IPS DF 4.7 (cell line): Measurements from ENCODE around the gene NDUFAF4.
"Not testable (repeated sequence)": the region's sequence is repeated elsewhere in the genome, so short reads cannot be mapped to it uniquely, and the experiment has no call there.

Experiments
- DNase-seq: peaks from one replicate; pipeline ENCODE4 v3.0.0-alpha.2; 2013; ENCODE audit warnings: low spot score; ENCODE audit errors: extremely low read depth

Gene NDUFAF4

DNA sequence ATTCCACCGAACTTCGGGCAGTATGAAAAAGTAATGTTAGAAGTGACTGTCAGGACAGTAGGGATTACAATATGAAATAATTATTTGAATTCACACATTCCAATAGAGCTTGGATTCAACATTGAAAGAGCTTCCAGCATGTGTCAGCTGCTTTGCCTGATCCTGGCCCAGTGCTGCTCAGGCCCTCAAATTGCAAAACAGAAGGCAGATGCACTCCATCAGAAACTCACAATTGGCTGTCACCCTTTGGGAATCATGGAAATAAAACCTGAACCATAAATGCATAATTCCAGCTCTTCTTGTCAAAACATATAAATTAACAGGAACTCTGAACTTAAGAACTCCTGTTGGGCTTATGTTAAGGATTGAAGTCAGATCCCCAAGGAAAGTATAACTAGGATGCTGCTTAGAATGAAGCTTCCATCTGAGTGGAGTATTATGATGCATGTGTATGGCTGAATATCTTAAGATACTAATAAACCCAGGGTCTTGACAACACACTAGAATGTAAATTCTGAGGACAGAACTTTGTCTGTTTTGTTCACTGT, 1.8 kb upstream of the NDUFAF4 start:
- DNase-seq, result no peak

DNA sequence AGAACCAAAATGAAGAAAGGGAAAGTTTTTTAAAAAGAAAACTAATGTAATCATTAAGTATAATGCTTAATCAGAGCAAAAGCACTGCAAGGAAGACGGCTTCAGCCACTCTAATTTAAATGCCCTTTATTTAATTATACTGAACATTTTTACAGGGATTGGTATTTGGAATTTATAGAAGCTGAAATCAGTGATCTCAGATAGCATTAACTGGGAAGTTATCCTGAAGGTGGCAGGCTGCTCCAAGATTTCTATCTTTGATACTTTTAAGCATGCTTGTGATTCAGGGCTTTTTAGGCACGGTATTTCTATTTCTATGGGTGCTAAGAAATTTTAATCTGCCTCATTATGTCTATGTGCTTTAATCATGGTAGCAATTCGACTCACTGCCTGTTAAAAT, 1.3 kb upstream of the NDUFAF4 start:
- no peak for DNase-seq

DNA sequence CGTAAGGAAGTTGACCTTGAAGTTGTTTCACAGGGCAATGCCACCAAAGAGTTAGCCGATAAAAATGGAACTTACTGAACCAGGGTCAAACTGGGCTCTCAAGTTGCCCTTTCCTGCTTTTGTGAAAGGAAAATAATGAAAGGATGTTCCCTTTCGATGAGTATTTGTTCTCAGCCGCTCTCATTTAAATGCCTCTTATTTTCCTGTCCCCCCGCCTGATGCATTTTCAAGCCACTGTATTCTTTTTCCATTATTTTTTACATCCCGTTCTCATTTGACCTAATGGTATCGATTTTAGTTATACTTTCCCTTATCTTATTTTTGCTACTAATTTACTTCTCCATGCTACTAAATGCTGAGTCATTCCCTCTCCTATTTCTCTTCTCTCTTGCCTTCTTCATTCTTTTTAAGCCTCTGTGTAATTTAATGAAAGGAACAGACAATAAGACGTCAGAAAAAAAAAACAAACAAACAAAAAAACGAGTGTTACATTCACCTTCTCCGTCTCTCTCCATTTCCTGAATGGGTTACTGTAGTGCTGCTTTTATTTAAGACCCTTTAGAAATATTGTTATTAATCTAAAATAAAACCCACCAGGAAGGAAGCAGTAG, 655 bp upstream of the NDUFAF4 start:
- DNase-seq, result no peak

DNA sequence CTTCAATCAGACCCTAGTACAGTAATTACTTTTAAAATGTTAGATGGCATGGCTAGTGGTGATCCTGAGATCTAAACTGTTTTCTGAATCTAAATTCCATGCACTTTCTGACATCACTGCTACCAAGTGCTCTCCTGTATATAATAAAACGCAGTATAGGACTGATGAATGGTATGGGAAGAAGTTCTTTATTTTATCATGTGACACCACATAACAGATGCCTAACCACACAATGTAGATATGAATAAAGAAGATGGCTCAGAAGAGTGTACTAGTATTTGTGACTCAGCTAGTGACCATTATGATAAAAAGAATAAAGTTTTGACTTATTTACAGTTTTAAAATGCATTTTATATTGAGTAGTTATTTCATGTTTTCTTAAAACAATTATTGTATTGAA, 8.5 kb downstream of the NDUFAF4 start:
- no peak for DNase-seq

DNA sequence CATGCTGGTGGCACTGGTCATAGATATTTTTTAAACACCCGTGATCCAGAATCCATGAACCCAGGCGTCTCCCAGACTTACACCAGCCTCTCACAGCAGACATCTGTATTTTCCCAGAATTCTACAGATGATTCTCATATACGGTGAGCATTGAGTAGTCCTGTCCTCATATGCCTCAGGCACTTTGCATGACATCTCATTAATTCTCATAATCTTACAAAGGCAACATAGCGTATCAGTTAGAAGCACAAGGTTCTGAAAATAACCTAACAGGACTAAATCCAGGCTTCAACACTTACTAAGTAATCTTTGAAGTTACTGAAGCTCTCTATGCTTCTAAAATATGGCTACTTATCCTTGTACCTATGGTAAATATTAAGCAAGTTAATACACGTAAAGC, 8.9 kb downstream of the NDUFAF4 start:
- DNase-seq, result no peak

DNA sequence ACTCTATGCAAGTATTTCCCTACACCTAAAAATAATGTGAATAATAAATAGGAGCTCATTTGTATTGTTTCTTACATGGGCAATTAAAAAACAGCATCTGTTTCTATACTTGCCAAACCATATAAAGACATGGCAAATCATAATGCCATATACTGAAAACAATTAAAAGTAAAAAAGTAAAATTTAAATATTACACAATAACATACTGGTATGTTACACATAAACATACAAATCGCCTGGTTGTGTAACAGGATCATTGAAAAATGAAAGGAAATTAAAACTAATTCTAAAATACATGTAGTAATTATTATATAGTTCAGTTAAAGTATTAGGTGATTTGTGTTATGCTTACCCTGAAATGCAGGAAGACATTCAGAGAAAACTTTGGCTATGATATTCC, 11.2 kb downstream of the NDUFAF4 start:
- no peak for DNase-seq

DNA sequence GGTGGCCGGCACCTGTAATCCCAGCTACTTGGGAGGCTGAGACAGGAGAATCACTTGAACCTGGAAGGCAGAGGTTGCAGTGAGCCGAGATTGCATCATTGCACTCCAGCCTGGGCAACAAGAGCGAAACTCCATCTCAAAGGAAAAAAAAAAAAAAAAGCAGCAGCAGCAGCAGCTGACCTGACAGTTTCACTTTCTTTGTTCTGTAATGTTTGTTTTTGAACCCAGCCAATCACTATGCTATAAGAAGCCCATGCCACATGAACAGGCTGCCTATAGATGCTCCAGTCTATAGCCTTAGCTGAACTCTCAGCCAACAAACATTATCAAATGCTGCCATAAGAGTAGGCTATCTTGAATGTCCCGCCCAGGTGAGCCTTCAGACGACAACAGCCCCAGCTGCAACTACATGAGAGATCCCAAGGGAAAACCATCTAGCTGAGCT, 12.5 kb downstream of the NDUFAF4 start:
- DNase-seq, result not testable (repeated sequence)

DNA sequence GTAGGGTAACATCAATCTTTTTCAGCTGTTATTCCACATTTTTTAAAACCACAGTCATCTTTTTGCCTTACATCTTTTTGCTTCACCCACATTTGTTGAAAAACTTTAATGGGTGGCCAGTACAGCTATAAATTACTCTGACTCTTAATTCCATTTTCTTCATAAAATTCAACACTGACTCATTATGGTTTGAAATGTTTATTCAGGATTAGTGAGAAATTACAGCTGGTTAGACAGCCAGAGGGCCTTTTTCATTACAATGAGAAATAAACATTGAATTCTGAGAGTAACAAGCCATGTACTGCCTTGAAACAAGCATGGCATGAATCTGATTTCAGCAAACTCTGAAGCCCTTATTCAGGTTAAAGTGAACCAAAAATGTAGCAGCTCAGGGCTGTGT, 19.5 kb downstream of the NDUFAF4 start:
- no peak for DNase-seq

DNA sequence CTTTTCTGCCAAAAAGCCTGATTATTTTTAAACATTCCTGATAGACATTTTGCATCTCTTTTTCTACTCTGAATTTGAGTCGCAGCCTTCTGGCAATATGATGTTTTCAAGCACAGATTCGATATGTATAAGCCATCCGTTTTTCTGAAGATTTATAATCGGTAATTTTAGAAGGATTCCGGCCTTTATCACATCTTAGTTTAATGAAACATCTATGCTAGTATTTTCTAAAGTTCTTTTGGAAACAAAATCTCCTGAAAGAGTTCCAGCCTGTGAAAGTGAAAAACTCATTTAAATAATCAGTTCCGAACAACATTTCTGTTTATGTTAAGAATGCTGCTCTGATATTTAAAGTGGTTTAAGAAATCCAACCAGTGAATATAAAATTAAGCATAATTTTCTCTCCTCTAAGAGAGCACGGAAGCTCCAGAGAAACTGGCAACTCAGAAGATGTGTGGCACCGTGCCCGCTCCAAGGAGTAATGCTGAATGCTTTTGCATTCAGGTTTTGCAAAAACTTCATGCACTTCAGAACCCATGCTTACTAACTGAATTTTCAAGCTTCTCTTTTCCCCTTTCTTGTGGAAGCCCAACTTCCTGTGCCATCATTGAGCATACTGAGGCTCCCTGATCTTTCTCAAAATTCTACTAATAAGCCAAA, 20.7 kb downstream of the NDUFAF4 start:
- no peak for DNase-seq

DNA sequence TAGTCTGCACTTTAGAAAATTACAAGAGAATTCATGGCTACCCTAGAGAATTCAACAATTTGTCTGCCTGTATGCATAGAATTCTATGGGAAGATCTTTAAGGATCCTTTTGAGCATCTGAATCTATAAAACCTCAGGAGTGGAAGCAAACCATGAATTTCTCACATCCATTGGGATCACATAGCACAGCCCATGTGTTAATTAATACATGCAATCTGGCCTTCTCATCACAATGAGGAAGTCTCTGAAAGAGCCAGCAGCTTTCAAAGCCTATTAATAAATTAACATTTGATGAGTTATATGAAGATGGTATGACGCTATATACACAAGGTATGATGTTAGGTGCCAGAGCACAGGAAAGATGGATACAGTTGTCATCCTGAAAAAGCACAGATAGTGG, 24.7 kb downstream of the NDUFAF4 start:
- no peak for DNase-seq

DNA sequence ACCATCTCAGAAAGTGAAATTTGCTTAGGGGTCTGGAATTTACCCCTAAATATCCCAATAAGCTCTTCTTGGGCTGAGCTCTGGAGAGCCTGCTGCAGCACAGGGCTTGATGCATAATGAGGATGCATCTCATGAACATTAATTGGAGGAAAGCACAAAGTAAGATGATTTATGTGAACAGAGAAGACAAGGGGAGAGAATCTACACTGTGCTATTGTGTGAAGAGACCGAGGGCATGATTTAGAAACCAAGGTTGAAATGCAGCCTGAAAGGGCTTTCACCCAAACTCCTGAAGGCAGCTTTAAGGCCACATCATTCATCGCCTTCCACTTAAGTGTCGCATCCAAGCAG, 32.7 kb downstream of the NDUFAF4 start:
- no peak for DNase-seq

DNA sequence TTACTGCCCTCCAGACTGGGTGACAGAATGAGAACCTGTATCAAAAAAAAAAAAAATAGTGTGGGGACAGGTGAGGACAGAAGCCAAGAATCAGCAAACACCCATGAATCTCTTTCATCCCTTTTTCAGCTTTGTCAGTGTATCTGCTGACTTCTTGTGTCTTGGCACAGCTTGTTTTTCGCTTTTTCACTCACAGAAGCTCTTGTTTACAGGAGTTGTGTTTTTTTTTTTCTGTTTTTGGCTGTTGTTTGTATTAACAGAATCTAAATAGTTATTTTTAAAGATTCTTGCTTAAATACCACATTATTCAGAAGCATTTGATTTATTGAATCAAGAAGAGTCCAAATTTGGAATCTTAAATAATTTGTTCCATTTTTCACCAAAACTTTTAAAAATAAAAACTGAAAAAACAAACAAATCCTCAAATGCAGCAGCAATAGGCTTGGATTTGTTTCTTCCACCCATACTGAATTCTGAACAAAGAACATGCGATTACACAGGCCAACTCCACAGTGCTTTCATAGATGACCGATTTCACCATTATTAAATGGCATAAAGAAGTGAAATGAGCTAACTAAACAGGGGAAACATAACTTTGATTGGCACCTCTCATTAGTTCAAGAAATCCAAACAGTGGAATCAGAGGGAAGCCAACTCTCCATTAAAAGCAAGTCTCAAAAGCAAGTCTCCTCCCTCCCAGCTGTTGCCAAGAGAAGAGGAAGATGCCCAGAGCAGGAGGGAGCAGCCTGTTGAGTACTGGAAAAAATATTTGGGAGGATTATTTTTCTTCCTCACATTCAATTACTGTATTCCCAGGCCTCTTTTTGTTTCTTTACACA, 33.3 kb downstream of the NDUFAF4 start:
- DNase-seq, result no peak

DNA sequence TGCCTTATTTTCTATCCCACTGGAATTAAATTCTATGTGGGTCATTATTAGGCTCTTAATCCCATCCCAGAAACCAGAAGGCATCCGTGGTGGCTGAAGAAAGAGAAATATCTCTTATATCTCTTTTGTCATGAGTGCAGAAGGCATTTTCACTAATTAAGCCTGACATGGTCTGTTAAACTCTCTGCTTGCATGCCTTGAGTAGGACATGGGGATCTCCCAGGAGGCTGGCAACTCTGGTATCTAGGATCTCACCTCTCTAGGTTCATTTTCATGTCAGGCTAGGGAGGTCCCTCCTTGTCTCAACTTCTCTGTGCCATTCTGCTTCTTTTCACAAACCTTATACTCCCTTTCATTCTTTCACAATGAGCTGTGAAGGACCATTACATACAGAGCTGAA, 35.1 kb downstream of the NDUFAF4 start:
- no peak for DNase-seq

DNA sequence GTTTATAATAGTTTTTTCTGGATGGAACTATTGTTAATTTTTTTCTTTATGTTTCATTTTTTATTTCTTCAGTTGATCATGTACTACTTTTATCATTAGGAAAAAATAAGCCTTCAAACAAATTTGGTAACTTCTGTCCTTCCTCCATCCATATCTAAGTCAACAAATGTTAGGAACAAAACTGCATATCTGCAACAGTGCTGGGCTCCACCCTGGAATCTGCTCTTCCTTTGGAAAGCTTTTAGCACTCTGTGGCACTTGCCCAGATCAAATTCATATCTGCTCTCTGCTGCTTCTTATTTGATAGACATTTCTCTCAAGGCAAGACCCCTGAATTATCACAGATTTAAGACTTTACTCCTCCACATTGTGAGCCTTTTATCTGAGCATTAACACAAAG, 36.1 kb downstream of the NDUFAF4 start:
- no peak for DNase-seq

DNA sequence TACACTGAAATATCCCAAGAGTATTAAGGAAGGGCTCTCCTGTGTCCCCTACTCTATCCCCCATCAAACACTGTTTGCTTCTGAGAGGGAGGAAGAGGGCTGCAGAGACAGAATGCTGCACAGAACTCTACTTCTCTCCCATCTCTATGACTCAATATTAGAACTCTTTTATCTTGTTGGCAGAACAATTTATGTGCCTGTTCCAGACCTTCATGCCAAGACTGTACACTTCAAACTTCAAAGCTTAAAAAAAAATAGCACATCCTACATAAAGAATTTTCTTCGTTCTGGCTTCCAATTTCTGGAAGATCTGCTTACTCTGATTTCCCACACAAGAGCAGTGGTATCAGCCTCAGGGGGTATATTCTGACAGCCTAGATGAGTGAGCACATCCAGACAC, 40.8 kb downstream of the NDUFAF4 start:
- DNase-seq, result no peak

DNA sequence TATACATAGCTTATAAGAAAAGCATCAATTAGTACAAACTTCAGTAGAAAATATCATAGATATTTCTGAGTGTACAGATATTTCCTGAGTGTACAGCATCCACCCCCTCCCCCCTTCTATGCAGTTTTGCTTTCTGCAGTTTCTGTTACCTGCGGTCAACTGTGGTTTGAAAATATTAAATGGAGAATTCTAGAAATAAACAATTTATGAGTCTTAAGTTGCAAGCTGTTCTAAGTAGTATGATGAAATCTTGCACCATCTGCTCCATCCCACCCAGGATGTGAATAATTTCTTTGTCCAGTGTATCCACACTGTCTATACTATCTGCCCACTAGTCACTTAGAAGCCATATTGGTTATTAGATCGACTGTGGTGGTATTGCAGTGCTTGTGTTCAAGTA, 44.6 kb downstream of the NDUFAF4 start:
- no peak for DNase-seq

DNA sequence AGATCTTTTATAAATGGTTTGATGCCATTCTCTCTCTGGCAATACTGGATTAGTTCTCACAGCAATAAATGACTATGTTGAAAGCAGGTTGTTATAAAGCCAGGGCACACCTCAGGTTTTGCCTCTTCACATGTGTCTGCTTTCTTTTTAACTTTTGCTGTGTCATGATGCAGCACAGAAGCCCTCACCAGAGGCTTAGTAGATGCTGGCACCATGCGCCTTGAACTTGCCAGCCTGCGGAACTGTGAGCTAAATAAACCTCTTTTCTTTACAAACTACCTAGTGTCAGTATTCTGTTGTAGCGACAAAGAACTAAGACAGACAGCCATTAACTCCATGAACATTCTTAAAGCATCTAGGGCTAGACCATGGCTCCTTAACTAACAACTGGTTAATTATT, 45.1 kb downstream of the NDUFAF4 start:
- DNase-seq, result no peak

DNA sequence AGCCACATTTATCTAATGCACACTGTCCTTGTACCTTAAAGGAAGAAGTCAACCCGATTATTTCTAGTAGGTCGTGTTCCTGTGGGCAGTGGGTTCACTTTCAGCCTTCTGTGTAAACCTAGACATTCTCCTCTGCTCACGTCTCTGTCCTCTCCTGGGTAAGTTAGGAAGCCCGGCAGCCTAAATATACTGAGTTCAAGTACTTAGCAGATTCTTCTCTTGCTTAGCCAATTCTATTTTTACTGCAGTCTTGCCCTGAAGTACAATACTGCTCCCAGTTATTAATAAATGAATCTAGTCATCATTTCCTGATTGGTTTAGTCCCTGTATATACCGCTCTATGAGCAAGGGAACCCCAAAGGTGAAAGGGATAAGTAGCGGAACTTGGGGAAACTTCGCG, 45.8 kb downstream of the NDUFAF4 start:
- no peak for DNase-seq

DNA sequence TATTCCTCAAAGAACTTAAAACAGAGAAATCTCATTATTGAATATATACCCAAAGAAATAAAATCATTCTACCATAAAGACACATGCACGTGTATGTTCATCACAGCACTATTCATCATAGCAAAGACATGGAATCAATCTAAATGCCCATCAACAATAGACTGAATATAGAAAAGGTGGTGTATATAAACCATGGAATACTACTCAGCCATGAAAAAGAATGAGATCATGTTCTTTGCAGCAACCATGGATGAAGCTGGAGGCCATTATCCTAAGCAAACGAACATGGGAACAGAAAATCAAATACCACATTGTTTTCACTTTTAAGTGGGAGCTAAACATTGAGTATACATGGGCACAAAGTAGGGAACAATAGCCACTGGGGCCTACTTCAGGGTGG, 48.1 kb downstream of the NDUFAF4 start:
- no peak for DNase-seq

DNA sequence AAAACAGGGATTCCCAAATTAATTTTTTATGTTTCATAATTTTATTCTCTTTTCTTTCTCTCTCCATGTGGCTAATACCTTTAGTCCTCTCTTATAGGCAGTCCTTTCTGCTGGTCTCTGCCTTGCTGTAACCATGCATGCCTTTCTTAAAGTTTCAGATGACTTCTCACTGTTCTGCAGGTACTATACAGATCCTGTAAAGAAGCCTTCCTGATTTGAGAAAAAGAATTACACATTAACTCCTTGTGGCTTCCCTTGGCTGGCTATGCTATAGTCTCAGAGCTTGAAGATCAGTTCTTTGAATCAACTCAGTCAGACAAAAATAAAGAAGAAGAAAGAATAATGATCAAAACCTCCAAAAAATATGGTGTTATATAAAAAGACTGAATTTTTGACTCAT, 53.2 kb downstream of the NDUFAF4 start:
- no peak for DNase-seq

DNA sequence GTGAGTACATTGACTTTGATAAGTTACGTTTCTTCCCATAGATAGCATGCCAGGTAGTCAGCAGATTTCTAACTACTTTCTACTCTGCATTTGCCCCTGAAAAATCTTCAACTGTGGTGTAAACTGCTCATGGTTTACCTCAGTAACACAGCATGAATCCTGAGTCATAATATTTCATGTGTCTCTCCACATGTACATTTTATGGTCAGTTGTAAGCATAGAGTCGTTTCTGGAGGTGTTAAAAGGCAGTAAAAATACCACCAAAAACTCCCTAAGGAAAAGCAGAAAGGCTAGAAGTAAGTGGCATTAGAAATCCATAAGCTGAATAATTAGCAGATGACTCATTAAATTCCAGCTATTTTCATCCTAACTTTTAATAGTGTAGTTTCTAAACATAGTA, 56.3 kb downstream of the NDUFAF4 start:
- DNase-seq, result no peak
